OCI-LY1 (cell line): ENCODE results near the gene CDAN1.

ENCODE experiments used
- H2AFZ ChIP-seq: fragments of 200-600 bp; sonication (generic), shearing (Covaris generic); 2 replicates; pipeline ENCODE4 v1.6.0; 2014; ENCODE audit warnings: antibody characterized with exemption, mild to moderate bottlenecking, low read length
- H3F3A ChIP-seq: fragments of 200-600 bp; sonication (generic), shearing (Covaris generic); 2 replicates; pipeline ENCODE4 v1.6.0; 2014; ENCODE audit warnings: mild to moderate bottlenecking, antibody characterized with exemption, low read length, moderate library complexity; ENCODE audit not compliant: insufficient read depth
- H3K27ac ChIP-seq: fragments of 200-600 bp; sonication (generic); 2 replicates; pipeline ENCODE4 v1.5.1; 2014; ENCODE audit warnings: low read length, mixed run types, mild to moderate bottlenecking, low read depth; ENCODE audit not compliant: poor library complexity, severe bottlenecking
- H3K27me3 ChIP-seq: fragments of 200-600 bp; sonication (generic); 2 replicates; pipeline ENCODE4 v1.6.0; 2014; ENCODE audit warnings: antibody characterized with exemption, mild to moderate bottlenecking, low read length, moderate library complexity; ENCODE audit not compliant: insufficient read depth
- H3K36me3 ChIP-seq: fragments of 200-600 bp; sonication (generic); 2 replicates; pipeline ENCODE4 v1.6.1; 2014; ENCODE audit warnings: mild to moderate bottlenecking, antibody characterized with exemption, low read length, moderate library complexity, mixed read lengths; ENCODE audit not compliant: insufficient read depth
- H3K4me1 ChIP-seq: fragments of 200-600 bp; sonication (generic); 2 replicates; pipeline ENCODE4 v1.5.1; 2014; ENCODE audit warnings: mild to moderate bottlenecking, low read length, moderate library complexity; ENCODE audit not compliant: insufficient read depth, severe bottlenecking
- H3K4me2 ChIP-seq: fragments of 200-600 bp; sonication (generic), shearing (Covaris generic); 2 replicates; pipeline ENCODE4 v1.6.1; 2014; ENCODE audit warnings: low read length
- H3K4me3 ChIP-seq: fragments of 200-600 bp; sonication (generic); 2 replicates; pipeline ENCODE4 v1.5.1; 2014; ENCODE audit warnings: low read length, low read depth, mild to moderate bottlenecking, mixed read lengths; ENCODE audit not compliant: poor library complexity, severe bottlenecking
- H3K79me2 ChIP-seq: fragments of 200-600 bp; shearing (Covaris generic); 2 replicates; pipeline ENCODE4 v1.6.1; 2016; ENCODE audit warnings: mixed run types, low read length, mixed read lengths; ENCODE audit not compliant: insufficient read depth
- H3K9ac ChIP-seq: fragments of 200-600 bp; sonication (generic), shearing (Covaris generic); 2 replicates; pipeline ENCODE4 v1.6.1; 2014; ENCODE audit warnings: mild to moderate bottlenecking, low read length, mixed read lengths
- H3K9me2 ChIP-seq: fragments of 200-600 bp; sonication (generic), shearing (Covaris generic); 2 replicates; pipeline ENCODE4 v1.6.1; 2014; ENCODE audit warnings: low read depth, mild to moderate bottlenecking, low read length, mixed read lengths
- H3K9me3 ChIP-seq: fragments of 200-600 bp; shearing (Covaris generic); 2 replicates; pipeline ENCODE4 v1.6.1; 2014; ENCODE audit warnings: low read length, mixed read lengths
- H4K20me1 ChIP-seq: fragments of 200-600 bp; sonication (generic), shearing (Covaris generic); 2 replicates; pipeline ENCODE4 v1.6.0; 2016; ENCODE audit warnings: mild to moderate bottlenecking, low read length; ENCODE audit not compliant: insufficient read depth
- EZH2 ChIP-seq: fragments of 200-600 bp; sonication (generic), shearing (Covaris generic); IDR thresholded peaks from 2 replicates; pipeline ENCODE4 v1.8.0; 2017; ENCODE audit warnings: borderline replicate concordance, mixed run types, mild to moderate bottlenecking, antibody characterized with exemption, low read length, moderate library complexity, mixed read lengths
- TF ChIP-seq, protein P1 (sequence below): fragments of 200-600 bp; sonication (generic), shearing (Covaris generic); IDR thresholded peaks from 2 replicates; pipeline ENCODE4 v1.5.1; 2017; ENCODE audit warnings: mild to moderate bottlenecking, antibody characterized with exemption, low read length, moderate library complexity, mixed read lengths

CDAN1 gene

DNA sequence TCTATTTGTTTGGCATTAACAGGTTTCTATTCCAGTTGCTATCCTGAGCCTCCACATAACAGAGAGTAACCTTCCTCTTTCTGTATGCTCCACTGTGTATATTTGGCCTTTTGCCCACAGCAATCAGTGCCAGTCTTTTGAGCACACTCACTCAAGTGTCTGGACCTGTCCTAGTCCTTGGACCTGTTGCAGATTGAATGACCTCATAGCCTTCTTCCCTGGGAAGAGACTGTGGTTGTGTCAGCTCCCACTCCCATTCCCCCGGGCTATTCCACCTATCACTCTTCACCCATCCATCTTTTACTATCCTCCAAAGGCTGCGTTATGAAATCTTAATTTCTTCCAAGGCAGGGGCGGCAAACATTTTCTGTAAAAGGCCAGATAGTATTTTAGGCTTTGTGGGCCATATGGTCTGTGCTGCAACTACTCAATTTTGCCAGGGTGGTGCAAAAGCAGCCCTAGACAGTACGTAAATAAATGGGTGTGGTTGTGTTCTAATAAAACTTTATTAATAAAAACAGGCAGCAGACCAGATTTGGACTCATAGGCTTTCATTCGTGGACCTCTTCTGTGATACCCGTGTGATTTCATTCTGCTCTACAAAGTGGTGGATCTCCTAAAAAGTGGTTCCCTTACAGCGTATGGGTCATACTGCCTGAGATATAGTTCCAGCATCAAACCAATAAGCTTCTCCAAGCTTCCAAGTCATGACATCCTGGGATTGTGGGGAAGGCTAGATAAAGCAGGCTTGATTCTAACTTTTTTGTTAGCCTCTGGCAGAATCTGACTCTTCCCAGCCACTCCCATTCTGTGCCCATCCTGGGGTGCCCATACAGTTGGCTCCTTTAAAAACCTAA, 57.4 kb downstream of the CDAN1 start:
- TF ChIP-seq EZH2 = no peak
- TF ChIP-seq, protein P1, sequence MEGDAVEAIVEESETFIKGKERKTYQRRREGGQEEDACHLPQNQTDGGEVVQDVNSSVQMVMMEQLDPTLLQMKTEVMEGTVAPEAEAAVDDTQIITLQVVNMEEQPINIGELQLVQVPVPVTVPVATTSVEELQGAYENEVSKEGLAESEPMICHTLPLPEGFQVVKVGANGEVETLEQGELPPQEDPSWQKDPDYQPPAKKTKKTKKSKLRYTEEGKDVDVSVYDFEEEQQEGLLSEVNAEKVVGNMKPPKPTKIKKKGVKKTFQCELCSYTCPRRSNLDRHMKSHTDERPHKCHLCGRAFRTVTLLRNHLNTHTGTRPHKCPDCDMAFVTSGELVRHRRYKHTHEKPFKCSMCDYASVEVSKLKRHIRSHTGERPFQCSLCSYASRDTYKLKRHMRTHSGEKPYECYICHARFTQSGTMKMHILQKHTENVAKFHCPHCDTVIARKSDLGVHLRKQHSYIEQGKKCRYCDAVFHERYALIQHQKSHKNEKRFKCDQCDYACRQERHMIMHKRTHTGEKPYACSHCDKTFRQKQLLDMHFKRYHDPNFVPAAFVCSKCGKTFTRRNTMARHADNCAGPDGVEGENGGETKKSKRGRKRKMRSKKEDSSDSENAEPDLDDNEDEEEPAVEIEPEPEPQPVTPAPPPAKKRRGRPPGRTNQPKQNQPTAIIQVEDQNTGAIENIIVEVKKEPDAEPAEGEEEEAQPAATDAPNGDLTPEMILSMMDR = no peak
- Histone ChIP-seq H3K27ac (no peak overlapping the region), H3K36me3 (peaks cover 69% of the 10 kb centered on the region; the same call in 1 of the 2 replicates)

DNA sequence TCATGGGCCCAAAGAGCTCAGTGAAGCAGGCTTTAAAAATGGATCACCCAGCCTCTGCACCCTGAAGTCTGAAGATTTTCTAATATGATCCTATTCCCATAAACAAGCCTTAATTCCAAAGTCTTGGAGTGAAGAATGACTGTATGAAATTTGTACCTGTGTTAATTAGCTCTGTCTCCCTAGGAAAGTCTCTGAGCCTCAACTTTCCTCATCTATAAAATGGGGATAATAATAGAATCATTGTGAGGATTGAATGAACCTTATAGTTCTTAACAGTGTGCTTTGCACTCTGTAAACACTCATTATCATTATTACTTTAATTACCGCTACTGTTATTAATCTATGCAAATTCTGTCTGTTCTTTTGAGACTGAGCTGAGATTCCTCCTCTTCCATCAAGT, 61.9 kb downstream of the CDAN1 start:
- H3F3A ChIP-seq = no peaks in the 10 kb centered on the region
- H3K9me3 ChIP-seq = no peaks in the 10 kb centered on the region
- H3K4me2 ChIP-seq = no peak overlapping the region
- H3K27ac ChIP-seq = no peak overlapping the region
- H3K79me2 ChIP-seq = no peaks in the 10 kb centered on the region
- no peak overlapping the region for H3K9ac ChIP-seq
- H3K36me3 ChIP-seq = peaks cover 41% of the 10 kb centered on the region; the same call in 1 of the 2 replicates
- no peaks in the 10 kb centered on the region for H3K9me2 ChIP-seq
- H3K4me1 ChIP-seq = no peaks in the 10 kb centered on the region
- TF ChIP-seq, protein P1 = no peak
- no peak for TF ChIP-seq EZH2
- no peaks in the 10 kb centered on the region for H4K20me1 ChIP-seq
- H3K27me3 ChIP-seq = no peaks in the 10 kb centered on the region
- H2AFZ ChIP-seq = no peak overlapping the region
- no peak overlapping the region for H3K4me3 ChIP-seq

More for the DNA sequence above, 57.4 kb downstream of the CDAN1 start:
- Histone ChIP-seq H3K9me2 (no peaks in the 10 kb centered on the region), H3K27me3 (no peaks in the 10 kb centered on the region), H3F3A (no peaks in the 10 kb centered on the region), H3K9ac (no peak overlapping the region), H4K20me1 (no peaks in the 10 kb centered on the region), H2AFZ (no peak overlapping the region), H3K4me2 (no peak overlapping the region), H3K4me3 (no peak overlapping the region), H3K9me3 (no peaks in the 10 kb centered on the region), H3K79me2 (no peaks in the 10 kb centered on the region), H3K4me1 (no peaks in the 10 kb centered on the region)

DNA sequence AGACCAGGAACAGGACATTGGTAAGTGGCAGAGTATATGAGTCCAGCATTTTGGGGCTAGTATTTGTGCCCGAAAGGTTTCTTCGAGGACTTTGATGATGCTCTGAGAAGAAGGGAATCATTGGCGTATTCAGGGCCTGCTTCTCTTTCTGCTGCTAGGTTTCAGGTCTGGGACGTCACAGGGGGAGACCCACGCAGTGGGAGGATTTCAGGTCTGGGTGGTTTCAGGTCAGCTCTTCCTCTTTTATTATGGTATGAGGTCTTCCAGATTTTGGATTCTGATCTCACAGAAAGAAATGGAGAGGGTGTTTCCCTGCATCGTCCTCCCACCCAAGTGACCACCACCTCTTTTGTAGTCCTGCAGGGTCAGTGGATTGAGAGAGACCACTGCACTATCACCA, 62.5 kb downstream of the CDAN1 start:
- no peak overlapping the region for H3K4me2 ChIP-seq
- H3F3A ChIP-seq = no peaks in the 10 kb centered on the region
- peaks cover 40% of the 10 kb centered on the region; the same call in 1 of the 2 replicates for H3K36me3 ChIP-seq
- no peak overlapping the region for H2AFZ ChIP-seq
- H3K9me2 ChIP-seq = no peaks in the 10 kb centered on the region
- H3K27me3 ChIP-seq = no peaks in the 10 kb centered on the region
- no peak overlapping the region for H3K4me3 ChIP-seq
- no peak for TF ChIP-seq EZH2
- TF ChIP-seq, protein P1 = no peak
- no peaks in the 10 kb centered on the region for H4K20me1 ChIP-seq
- H3K4me1 ChIP-seq = no peaks in the 10 kb centered on the region
- no peak overlapping the region for H3K9ac ChIP-seq
- H3K27ac ChIP-seq = no peak overlapping the region
- no peaks in the 10 kb centered on the region for H3K79me2 ChIP-seq
- no peaks in the 10 kb centered on the region for H3K9me3 ChIP-seq
